8988T (cell line): ENCODE results near the gene PDLIM1.
A peak's percentile ranks its signal among the peaks of the same experiment; 100 is the strongest.

Experiments used
- DNase-seq: peaks from one replicate; pipeline ENCODE4 v3.0.0; 2011

Gene PDLIM1

DNA sequence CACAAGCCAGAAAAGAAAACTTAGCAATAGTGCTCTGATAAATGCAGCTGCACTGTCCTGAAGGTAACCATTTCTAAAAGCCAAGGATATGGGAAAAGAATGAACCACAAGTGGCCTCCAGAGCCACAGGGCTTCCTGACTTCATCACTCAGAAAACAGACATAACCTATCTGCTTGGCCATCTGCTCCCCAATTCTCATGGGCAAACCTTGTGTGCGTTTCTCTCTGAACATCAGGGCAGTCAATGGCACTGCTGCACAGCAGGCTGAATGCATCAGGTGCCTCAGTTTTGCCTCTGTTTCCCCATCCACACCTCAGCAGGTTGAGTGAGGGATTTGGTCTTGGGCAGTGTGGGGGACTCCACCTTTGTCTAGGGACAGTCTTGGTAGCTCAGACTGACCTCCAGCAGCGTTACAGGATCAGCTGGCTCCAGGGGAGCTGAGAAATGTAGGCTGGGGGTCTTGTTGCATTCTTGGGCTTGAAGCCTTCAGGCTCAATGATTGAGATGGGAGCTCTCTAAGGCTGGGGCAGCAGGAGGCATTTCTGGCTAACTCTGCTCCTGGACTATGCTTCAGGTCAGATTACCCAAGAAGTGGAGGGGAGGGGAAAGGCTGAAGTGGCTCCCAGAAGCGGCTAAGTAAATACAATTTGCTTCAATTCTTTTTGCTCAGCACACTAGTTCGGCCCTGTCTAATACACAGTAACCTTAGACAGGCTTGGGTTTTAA is 23.6 kb upstream of the PDLIM1 start:
- no peak for DNase-seq

DNA sequence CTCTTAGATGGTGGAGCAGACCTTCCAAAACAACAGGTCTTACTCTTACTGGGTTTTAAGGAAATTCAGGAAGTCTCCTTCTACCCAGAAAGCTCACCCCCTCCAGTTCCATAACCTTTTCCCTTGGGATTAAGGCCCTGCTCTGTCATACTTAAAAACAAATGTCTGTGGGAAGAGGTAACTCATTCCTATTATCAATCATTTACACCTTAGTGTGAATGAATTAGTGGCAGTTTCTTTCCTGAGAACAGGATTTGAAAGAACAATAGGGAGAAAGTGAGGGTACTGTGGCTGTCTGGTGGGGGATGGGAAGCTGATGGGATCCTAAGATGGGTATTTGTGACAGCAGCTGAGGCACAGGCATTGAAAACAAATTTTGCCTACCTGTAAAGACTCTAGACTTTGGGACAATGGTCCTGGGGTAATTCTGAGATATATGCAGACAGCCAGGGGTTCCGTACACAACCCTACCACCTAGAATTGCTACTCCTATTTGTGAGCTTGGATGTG is 22.2 kb upstream of the PDLIM1 start:
- DNase-seq: no peak

DNA sequence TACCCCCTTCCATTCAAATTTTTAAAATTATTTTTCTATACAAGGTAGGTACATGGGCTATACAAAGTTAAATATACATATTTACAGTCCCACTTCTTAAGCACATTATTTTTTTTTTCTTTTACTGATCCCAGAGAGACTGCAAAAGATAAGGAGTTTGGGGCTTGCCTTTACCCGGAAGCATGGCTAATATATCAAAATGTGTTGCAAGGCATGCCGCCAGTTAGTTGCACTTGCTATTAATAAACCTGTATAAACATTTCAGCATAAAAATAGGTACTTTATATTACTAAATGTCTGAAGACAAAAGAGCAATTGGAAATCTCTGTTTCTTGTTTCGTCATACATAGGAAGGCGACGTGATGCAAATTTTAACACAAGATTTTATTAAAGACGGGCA is 21.5 kb upstream of the PDLIM1 start:
- no peak for DNase-seq

DNA sequence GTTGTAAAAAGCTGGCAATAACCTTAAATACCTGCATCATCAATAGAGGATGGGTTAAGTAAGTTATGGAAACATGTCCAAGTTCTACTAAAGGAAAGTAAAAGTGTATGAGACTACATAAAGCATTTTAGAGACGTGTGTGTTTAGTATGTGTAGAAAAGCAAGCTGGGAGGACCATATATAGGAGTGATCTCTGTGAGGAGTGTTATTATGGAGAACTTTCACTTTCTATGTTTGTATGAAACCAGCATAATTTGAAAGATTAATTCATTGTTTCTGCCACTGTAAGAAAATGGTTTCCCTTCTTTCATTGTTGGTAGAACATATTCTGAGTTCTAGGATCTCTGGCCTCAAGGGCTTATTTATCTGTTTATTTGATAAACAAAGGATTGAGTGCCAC is 19.2 kb upstream of the PDLIM1 start:
- DNase-seq: no peak

DNA sequence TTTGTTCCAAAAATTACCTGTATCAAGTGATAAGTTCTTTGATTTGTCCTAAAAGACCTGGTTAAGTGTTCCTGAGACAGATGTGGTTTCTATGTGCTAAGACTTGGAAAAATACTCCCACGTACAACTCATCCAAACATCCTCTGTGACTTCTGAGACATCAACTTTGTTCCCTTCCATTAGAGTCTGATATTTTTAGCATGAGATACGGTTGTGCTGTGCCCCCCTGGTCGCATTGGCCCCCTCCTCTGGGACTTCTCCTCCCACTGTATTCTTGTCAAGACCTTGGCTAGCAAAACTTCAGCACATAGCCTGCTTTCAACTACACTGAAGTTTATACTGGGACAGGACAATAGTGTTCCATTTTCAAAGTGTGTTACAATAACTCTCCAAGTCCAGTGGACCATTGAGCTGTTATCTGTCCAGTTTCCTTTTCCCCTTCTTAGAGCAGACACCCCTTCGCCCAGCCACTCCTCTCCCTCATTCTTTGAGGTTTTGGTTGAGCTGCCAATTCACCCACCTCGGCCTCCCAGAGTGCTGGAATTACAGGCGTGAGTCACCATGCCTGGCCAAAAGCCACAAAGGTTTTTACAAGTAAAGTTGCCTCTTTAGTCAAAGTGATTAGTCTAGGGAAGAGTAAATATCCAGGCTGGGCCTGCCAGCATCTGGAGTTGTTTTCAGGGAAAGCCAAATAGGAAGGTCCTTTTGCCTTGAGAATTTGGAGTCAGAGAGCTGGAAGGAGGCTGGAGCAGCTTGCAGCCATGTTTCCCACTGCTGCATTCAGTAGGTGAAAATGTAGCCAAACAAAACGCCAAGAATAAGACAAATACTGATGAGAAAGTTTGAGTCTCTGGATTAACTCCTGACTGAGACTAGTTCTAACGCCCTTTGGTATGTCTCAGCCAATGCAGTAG is 17.8 kb upstream of the PDLIM1 start:
- DNase-seq: no peak

DNA sequence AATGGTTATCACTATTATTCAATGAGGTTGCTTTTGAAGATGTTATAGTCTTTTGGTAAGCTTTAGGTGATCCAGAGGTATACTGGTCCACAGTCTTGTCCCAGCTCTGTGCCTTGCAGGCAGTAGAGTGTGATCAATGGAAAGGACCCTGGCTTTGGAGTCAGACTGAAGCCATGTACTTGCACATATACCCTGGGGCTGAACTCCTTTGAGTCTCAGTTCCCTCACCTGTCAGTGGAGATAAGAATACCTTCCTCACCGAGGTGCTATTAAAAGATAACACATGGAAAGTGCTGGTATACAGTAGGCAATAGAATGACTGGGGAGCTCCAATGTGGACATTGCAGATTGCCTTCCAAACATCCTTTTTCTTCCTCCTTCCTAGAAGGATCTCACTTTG is 16.0 kb upstream of the PDLIM1 start:
- no peak for DNase-seq

DNA sequence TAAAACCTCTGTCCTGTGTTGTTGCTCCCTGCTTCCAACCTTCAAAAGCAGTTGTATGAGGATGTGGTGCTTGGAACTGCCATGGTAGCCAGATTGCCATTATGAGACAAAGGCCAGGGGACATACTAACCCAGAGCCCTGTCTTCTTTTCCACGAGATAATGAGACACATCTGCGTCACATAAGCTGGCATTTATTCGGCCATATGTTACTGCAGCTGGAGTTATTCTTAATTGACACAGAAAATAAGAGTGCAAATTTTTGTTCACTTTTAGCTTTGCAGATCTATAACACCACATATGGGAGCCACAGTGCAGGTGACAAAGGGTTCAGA is 15.5 kb upstream of the PDLIM1 start:
- DNase-seq: no peak

DNA sequence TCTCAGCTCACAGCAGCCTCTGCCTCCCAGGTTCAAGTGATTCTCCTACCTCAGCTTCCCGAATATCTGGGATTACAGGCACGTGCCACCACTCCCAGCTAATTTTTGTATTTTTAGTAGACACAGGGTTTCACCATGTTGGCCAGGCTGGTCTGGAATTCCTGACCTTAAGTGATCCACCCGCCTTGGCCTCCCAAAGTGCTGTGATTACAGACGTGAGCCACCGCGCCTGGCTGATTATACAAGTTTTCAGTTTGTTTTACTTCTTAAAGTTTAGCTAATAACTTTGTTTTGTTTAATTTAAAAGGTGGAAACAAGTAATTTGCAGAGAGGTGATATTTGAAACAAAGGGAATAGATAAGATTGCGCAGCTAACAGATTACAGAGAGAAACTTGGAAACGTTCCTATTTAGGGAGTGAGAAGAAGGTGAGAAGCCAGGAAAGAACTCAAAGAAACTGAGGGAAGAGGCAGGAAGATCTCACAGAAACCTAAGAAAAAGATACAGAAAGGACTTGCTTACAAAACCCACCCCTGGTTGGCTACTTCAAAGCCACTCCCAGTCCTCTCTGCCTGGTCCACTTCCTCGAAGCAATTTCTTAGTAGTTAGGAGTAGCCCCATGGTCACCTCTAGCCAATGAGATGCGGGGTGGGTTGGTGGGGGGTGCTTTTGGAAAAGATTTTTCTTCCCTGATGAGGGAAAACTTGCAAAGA is 15.0 kb upstream of the PDLIM1 start:
- DNase-seq: no peak

DNA sequence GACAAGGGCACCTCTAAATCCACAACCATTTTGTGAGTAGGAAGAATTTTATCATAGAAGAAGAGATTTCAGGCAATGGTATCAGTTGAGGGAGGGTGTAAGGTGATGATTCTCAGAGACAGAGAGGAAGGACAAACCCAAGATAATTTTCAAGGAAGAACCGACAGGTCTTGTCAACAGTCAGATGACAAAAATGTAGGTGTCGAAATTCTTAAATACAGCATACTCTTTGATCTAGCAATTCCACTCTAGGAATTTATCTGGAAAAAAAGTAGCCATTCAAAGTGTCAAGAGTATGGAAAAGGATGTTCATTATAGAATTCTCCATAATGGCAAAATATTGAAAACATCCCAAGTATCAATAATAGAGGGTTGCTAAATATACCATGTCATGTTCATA is 14.2 kb upstream of the PDLIM1 start:
- DNase-seq: no peak

DNA sequence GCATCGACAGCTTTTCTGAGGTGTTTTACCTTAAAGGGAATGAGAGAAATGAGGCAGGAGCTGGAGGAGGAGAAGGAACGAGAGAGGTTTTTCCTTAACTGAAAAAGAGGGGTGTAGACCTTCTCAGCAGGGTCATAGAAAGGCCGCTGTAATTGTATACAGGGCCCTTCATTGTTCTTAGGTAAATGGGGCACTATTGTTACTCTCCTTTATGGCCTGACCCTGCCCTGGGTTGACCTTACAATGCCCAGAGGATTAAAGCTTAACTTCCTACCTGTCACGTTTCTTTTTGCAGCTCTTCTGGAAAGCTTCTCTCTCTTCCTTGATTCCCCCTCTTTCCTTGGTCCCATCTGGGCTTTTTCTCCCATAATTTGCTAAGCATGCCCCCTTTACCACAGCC is 13.7 kb upstream of the PDLIM1 start:
- DNase-seq: no peak

DNA sequence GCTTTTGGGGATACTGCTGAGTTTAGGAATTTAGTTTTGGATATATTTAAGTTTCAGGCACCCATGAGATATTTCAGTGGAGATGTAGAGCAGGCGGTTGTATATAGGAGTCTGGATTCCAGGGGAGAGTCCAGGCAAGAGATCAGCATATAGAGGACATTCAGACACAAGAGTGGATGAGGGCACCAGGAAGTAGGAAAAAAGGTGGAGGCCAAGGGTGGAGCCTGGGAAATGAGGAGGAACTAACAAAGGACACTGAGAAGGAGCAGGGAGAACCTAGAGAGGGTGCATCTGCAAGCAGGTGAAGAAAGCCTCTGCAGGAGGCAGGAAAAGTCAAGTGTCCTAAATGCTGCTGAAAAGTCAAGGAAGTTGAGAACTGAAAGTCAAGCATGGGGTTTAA is 13.1 kb upstream of the PDLIM1 start:
- DNase-seq: no peak

DNA sequence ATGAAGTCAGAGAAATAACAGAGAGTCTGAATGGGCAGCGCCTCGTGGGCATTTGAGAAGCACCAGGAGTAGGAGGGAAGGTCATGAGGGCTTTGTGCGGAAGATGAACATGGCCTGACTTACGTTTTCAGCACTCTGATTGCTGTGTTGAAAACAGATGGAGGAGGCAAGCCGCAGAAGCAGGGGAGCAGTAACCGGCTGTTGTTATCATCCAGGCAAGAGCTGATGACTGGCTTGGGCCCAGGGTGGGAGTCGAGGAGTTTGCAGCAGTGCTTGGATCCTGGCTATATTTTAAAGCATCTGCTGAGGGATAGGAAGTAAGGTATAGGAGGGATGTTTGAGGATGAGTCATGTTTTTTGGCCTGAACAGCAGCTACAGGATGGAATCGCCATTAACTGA is 12.7 kb upstream of the PDLIM1 start:
- DNase-seq: no peak

DNA sequence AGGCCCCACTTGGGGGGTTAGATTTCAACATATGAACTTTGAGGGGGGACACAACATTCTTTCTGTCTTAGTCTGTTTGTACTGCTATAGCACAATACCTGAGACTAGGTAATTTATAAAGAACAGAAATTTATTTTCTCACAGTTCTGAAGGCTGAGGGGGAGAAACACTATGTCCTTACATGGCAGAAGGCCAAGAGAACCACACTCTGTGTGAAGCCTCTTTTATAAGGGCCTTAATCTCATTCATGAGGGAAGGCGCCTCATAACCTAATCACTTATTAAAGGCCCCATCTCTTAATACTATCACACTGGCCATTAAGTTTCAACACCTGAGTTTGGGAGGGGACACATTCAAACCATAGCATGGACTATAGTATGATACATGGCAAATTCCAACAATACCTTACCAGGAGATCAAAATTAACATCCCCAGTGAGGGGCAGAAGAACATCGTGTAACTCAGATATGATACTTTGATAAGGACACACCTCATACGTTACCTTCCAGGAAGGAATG is 9.3 kb upstream of the PDLIM1 start:
- DNase-seq: no peak

DNA sequence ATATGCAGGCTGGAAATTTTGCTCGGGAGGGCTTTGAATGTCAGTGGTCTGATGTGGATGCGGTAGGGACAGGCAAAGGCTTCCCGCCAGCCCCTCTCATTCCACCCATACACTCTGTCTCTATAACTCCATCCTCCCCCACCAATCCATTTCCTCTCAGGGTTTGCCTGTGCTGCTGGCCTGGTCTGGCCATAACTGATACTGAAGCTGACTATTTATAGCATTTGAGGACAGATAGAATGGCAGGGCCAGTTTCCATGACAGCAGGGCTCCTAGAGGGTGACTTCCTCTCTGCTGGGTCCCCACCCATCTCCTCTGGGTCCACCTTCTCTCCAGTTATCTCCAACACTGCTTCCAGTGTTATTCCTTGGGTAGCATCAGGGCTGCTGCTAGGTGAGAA is 6.6 kb upstream of the PDLIM1 start:
- no peak for DNase-seq

DNA sequence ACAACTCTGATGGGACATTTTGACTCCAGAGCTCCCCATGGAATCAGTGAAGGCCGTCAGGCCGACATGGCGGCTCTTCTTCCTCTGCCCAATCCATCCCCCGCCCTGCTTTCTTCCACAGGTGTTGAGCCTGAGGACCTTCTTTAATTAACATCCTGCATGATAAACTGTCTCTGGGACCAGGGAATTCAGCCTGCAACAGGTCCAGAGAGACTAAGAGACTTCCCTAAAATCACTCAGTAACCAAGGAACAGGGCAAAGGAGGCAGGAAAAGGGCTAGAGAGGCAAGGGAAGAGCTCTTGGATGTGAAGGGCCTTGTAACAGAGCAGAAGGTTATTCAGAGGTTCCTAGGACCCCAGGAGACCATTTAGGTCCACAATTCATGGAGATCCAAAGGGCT is 6.0 kb upstream of the PDLIM1 start:
- no peak for DNase-seq

DNA sequence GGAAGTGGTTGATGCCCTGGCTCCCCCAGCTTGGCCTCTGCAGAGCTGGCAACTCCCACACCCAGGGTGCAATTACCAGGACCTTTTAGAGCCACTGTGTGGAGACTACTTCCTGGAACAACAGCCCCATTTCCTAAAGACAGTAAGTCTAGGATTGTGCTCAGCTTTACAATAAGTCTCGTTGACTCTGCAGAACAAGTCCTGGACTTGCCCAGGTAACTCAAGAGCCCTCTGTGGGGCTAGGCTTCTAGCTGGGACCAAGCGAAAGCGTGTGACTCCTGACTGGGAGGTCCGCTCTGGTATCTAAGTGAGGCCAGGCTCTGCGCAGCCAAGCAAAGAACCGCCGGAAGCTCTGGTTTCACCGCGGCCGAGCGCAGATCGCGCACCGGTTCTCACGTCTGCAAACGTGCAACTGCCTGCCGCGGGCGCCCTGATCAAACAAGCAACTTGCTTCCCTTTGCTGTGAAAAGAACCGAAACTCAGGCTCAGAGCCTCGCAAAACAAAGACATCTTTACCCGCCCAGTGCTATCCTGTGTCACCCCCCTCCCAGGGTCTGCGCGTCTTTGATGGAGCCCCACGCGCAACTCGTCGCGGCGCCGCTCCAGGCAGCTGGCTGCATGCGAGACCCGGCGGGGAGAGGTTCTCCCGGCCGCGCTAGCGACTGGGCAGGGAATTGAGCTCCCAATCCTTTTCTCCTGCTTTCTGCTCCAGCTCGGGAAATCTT is 4.4 kb upstream of the PDLIM1 start:
- no peak for DNase-seq

DNA sequence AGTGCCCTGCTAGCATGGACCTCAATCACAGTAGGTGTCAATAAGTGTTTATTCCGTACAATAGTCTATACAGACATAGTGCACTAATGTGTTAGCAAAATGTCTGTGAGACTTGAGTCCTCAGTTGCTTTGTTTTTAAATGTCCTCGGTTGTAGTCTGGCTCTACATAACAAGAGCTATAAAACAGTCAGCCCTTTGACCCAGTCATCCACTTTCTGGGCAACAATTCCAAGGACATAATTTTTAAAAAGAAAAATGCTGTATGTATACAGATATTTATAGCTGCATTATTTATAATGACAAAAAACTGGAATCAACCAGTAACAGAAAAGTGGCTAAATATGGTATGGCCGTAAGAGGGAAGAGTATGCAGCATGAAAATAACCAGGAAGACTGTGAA is 2.8 kb upstream of the PDLIM1 start:
- no peak for DNase-seq

DNA sequence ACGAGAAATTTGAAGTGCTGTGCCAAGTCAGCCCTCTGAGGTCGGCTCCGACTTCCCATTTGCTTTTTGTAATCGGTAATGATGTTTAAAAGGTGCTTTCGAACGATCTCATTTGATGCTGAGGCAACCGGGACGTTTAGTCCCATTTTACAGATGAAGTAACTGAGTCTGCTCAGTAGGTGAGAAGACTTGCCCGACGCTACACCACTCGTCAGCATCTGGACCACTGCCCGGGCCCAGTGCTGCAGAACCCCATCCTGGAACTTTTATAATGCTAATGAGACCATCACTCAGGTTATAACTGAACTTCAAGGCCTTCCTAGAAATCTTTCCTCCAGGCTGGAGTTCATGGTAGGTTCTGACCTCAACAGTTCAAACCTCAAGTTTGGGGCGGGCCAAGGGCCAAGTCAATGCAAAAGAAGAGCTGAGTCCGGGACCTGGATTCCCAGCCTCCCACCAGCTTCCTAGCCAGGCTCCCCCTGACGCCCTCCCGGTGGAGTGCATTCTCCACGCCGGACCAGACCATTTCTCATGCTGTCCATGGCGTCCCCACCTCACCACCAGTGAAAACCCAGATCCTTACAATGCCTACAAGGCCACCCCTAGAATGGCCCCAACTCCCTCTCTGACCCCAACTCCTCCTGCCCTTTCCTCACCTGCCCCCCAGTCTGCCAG is 699 bp upstream of the PDLIM1 start:
- no peak for DNase-seq

DNA sequence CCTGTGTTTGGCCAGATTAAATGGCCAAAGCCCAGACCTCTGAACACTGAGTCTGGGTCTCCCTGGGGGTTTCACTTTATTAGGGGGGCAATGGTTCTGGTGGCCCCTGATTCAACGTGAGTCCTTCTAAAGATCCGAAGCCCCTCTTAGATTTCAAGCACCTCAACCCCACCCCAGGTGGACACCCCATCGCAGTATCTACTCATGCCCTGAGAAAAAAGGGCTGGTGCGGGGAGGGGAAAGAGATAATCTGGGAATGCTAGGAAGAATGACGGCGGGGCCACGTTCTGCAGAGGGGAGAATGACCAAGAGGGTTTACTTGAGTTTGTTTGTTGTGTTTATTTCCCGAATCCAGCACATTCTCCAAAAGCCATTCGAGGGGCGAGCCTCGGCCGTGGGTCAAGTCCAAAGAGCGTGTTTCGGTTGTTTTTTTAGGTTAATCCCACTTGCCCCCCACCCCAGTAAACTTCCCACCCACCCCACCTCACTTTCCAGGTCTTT is 832 bp downstream of the PDLIM1 start:
- peak; percentile 35 for DNase-seq

DNA sequence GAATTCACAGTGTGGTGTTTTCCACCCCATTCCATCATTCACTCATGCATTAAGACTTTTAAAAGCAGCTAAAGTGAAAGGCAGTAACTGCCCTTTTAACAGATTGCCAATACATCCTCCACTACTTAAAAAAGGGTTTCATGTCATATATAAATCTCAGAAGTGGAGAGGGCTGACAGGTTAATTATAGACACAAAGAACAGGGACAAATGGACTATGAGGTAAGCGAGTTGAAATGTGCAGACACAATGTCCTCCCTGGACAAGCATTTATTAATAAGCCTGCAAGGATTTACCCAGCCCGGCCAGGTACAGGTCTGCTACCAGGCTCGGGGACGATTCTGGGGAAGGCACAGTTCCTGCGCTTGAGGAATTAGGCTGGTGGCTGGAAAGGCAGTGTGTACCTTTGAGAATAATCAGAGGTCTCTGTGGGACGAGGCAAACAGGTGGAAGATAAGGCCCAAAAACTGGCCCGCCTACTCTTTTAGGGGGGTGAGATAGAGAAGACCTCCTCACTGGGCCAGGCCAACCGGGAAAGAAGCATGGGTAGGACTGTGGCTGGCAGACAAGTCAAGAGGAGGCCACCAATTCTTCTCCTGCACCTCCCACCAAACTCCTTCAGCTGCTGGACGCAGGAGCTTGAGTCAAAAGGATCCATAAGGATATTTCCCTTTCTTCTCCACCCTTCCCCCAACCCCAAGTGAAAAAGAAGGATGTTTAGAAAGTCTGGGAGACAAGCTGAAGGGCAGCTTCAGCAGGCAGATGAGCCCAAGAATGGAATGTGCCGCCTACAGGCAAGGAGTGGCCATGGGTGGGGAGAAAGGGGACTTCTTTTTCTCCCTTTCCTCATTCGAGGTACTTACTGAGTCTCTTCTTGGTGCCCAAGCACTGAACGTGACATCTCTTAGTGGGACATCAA is 1.5 kb downstream of the PDLIM1 start:
- DNase-seq: peak; percentile 58

DNA sequence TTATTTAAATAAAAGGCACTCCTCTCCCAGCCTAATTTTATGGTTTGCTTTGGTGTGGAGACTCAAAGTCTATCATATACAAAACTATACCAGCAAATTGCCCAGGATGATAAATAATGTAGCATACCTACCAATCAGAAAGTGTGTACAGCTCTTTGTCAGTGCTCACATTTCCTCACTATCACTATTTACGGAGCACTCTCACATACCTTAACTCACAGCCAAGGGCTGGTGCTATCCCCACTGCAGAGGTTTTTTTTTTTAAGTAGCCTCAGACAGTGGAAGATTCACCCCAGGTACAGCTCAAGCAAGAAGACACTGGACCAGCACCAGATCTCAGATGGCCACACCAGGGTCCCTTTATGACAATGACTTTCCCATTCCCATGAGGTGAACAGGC is 2.5 kb downstream of the PDLIM1 start:
- DNase-seq: no peak
